HEK293 (cell line): Measurements from ENCODE around the gene SPON1.

Experiments used
- CTCF ChIA-PET: fragments of 350-600 bp; formaldehyde crosslinking; extraction: SDS; loops from one replicate; lab custom pipeline; 2021; ENCODE audit warnings: antibody characterized with exemption; lab: Yijun Ruan, JAX
- POLR2A ChIA-PET: fragments of 300-600 bp; formaldehyde crosslinking; extraction: SDS; loops from one replicate; lab custom pipeline; 2020; ENCODE audit warnings: antibody characterized with exemption, inconsistent platforms; lab: Yijun Ruan, JAX
- H3K27ac ChIP-seq: fragments of 200-500 bp; sonication (Bioruptor generic); 2 replicates; pipeline ENCODE4 v1.5.1; 2014; ENCODE audit warnings: low read depth, low read length, control low read depth, inconsistent platforms; ENCODE audit errors: extremely low read depth
- H3K36me3 ChIP-seq, 2 experiments: fragments of 200-500 bp in 1 of 2; sonication (Bioruptor generic) in 1 of 2; 1 replicate in 1 of 2; 2 replicates in 1 of 2; pipeline ENCODE4 v1.5.1; 2014 to 2017; ENCODE audit warnings: inconsistent platforms in 2 of 2, low read length in 2 of 2; ENCODE audit not compliant: control insufficient read depth in 2 of 2, insufficient read depth in 1 of 2
- H3K4me1 ChIP-seq: fragments of 200-500 bp; sonication (Bioruptor generic); 2 replicates; pipeline ENCODE4 v1.5.1; 2014; ENCODE audit warnings: mild to moderate bottlenecking, low read length, inconsistent platforms; ENCODE audit not compliant: control insufficient read depth, insufficient read depth
- H3K4me3 ChIP-seq: 2 replicates; pipeline ENCODE4 v1.5.1; 2011; ENCODE audit warnings: low read depth, mild to moderate bottlenecking, control low read depth, low read length, moderate library complexity
- H3K9me3 ChIP-seq: fragments of 200-500 bp; sonication (Bioruptor generic); 2 replicates; pipeline ENCODE4 v1.5.1; 2014; ENCODE audit warnings: low read depth, low read length, inconsistent platforms; ENCODE audit not compliant: control insufficient read depth, insufficient read depth
- KLF7 ChIP-seq: fragments of 450-650 bp; formaldehyde crosslinking; IDR thresholded peaks from 2 replicates; pipeline ENCODE4 v1.5.1; 2016; ENCODE audit warnings: missing biosample characterization, missing genetic modification characterization, borderline replicate concordance
- ZBTB10 ChIP-seq: fragments of 450-650 bp; formaldehyde crosslinking; IDR thresholded peaks from 2 replicates; pipeline ENCODE4 v1.5.1; 2016; ENCODE audit warnings: missing biosample characterization, missing genetic modification characterization
- ZBTB20 ChIP-seq: fragments of 450-650 bp; formaldehyde crosslinking; IDR thresholded peaks from 2 replicates; pipeline ENCODE4 v1.5.1; 2016; ENCODE audit warnings: missing biosample characterization, missing genetic modification characterization
- ZBTB49 ChIP-seq: fragments of 450-650 bp; formaldehyde crosslinking; IDR thresholded peaks from 2 replicates; pipeline ENCODE4 v1.5.1; 2016; ENCODE audit warnings: missing biosample characterization, missing genetic modification characterization, low read depth
- ZBTB8A ChIP-seq: fragments of 450-650 bp; formaldehyde crosslinking; IDR thresholded peaks from 2 replicates; pipeline ENCODE4 v1.5.1; 2016; ENCODE audit warnings: missing biosample characterization, missing genetic modification characterization
- ZIC2 ChIP-seq: fragments of 450-650 bp; formaldehyde crosslinking; IDR thresholded peaks from 2 replicates; pipeline ENCODE4 v1.5.1; 2016; ENCODE audit warnings: missing biosample characterization, missing genetic modification characterization
- ZNF157 ChIP-seq: fragments of 450-650 bp; formaldehyde crosslinking; IDR thresholded peaks from 2 replicates; pipeline ENCODE4 v1.5.1; 2016; ENCODE audit warnings: missing biosample characterization, missing genetic modification characterization
- ZNF16 ChIP-seq: fragments of 450-650 bp; formaldehyde crosslinking; IDR thresholded peaks from 2 replicates; pipeline ENCODE4 v1.5.1; 2016; ENCODE audit warnings: low read depth, missing biosample characterization, missing genetic modification characterization
- ZNF292 ChIP-seq: fragments of 450-650 bp; formaldehyde crosslinking; IDR thresholded peaks from 2 replicates; pipeline ENCODE4 v1.5.1; 2016; ENCODE audit warnings: low read depth, missing biosample characterization, missing genetic modification characterization, borderline replicate concordance
- ZNF37A ChIP-seq: fragments of 450-650 bp; IDR thresholded peaks from 2 replicates; pipeline ENCODE4 v1.5.1; 2018; ENCODE audit warnings: missing biosample characterization, missing genetic modification characterization
- ZNF488 ChIP-seq: fragments of 450-650 bp; formaldehyde crosslinking; IDR thresholded peaks from 2 replicates; pipeline ENCODE4 v1.5.1; 2016; ENCODE audit warnings: missing biosample characterization, missing genetic modification characterization
- ZNF549 ChIP-seq: fragments of 450-650 bp; IDR thresholded peaks from 2 replicates; pipeline ENCODE4 v1.5.1; 2018; ENCODE audit warnings: missing biosample characterization, missing genetic modification characterization, mild to moderate bottlenecking, inconsistent platforms, moderate library complexity
- ZNF701 ChIP-seq: fragments of 450-650 bp; formaldehyde crosslinking; IDR thresholded peaks from 2 replicates; pipeline ENCODE4 v1.5.1; 2016; ENCODE audit warnings: missing biosample characterization, missing genetic modification characterization
- ZNF704 ChIP-seq: fragments of 450-650 bp; formaldehyde crosslinking; IDR thresholded peaks from 2 replicates; pipeline ENCODE4 v1.5.1; 2016; ENCODE audit warnings: missing biosample characterization, missing genetic modification characterization
- ZNF76 ChIP-seq: fragments of 450-650 bp; formaldehyde crosslinking; IDR thresholded peaks from 2 replicates; pipeline ENCODE4; 2016; ENCODE audit warnings: low read depth, missing biosample characterization, missing genetic modification characterization, borderline replicate concordance
- ZSCAN23 ChIP-seq: fragments of 450-650 bp; formaldehyde crosslinking; IDR thresholded peaks from 2 replicates; pipeline ENCODE4 v1.5.1; 2016; ENCODE audit warnings: missing biosample characterization, missing genetic modification characterization

Gene SPON1

GRCh38 chr11:14106303-14107049 is 144.0 kb downstream of the SPON1 start:
- H3K4me1 ChIP-seq, result no peaks in the 10 kb centered on the region
- CTCF ChIA-PET, result interaction anchor here (0.7 to 1.9 kb wide), 2 partner anchors 10 to 899 kb away, joined by 3 to 5 read pairs; no protein-coding TSS in a partner anchor
- H3K4me3 ChIP-seq, result no peak overlapping the region
- H3K36me3 ChIP-seq, result no peaks in the 10 kb centered on the region
- no peak for TF ChIP-seq ZBTB10
- no peak for TF ChIP-seq ZNF292 (tag by site-specific recombination)
- no peak for TF ChIP-seq ZNF157 (tag by site-specific recombination)
- no peak for TF ChIP-seq KLF7 (tag by site-specific recombination)
- no peak overlapping the region for H3K27ac ChIP-seq
- H3K9me3 ChIP-seq, result no peaks in the 10 kb centered on the region
- POLR2A ChIA-PET, result no interaction called here

- POLR2A ChIA-PET, result no interaction called here
- Histone ChIP-seq H3K9me3 (no peaks in the 10 kb centered on the region), H3K4me3 (no peak overlapping the region), H3K27ac (no peak overlapping the region), H3K36me3 (no peaks in the 10 kb centered on the region), H3K4me1 (no peaks in the 10 kb centered on the region)
- CTCF ChIA-PET, result interaction anchor here (1.9 kb wide), 1 partner anchor 10 kb away, joined by 5 read pairs; no protein-coding TSS in a partner anchor
- TF ChIP-seq ZSCAN23 (tag by site-specific recombination), result no peak
These were observed 144.5 kb downstream of the SPON1 start for GRCh38 chr11:14107050-14107430.

GRCh38 chr11:14109742-14110141 is 147.2 kb downstream of the SPON1 start:
- Histone ChIP-seq H3K4me3 (no peak overlapping the region), H3K4me1 (no peaks in the 10 kb centered on the region), H3K9me3 (no peaks in the 10 kb centered on the region)
- POLR2A ChIA-PET, result no interaction called here
- CTCF ChIA-PET, result no interaction called here
- TF ChIP-seq ZNF76 (tag by site-specific recombination) (no peak), ZNF16 (no peak), ZIC2 (tag by site-specific recombination) (no peak), ZBTB20 (tag by site-specific recombination) (no peak), ZNF549 (no peak), ZNF488 (tag by site-specific recombination) (no peak), ZBTB49 (tag by site-specific recombination) (no peak), ZNF704 (tag by site-specific recombination) (no peak), ZBTB8A (tag by site-specific recombination) (no peak), ZNF701 (tag by site-specific recombination) (no peak), ZNF37A (tag by site-specific recombination) (no peak)
- TF ChIP-seq, all 188 proteins: peak for 0
- Histone ChIP-seq H3K36me3 (no peaks in the 10 kb centered on the region), H3K27ac (no peak overlapping the region)
